SKM-1 (cell line): ENCODE results near the gene COMT.

Experiments
- DNase-seq: peaks from one replicate; lab custom pipeline; 2025; ENCODE audit not compliant: unreplicated experiment; lab: John Stamatoyannopoulos, UW

Gene COMT

DNA sequence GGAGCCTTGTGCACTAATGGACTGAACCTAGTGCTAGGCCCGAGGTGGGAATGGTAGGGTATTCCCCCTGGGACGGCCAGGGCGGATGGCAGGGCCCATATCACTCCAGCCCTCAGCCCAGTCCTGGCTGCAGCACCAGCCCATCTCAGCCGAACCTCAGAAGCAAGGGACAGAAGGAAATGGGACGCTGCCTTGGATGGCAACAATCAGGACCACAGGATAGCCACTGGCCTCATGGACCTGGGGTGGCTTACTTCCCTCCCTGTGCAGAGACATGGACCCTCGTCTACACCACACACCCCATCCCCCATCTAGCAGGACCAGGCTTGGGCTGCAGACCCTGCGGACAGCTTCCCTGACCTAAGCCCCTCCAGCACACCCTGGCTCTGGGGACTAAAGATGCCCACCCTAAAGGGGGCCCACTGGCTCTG lies 50.9 kb downstream of the COMT start:
- DNase-seq: no peak

DNA sequence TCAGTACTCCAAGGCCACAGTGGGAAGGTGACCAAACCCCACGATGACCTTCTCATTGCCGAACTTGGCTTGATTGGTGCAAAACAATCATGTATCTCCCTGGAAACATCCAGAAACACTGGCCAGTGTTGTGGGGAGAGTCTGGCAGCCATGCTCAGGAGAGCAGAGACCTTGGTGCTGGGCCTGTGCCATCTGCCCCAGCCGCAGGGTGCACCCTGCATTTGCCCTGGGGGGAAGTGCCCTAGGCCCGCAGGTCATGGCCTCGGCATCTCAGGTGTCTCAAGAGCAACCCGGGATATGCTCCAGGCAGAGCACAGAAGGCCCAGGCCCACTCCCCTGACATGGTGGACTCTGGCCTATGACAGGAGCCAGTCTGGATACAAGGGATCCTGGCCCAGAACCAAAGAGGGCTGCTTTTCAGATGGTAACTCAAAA lies 51.4 kb downstream of the COMT start:
- DNase-seq: no peak

- DNase-seq: no peak
Observed at GRCh38 chr22:19993926-19994325, 52.4 kb downstream of the COMT start.

DNA sequence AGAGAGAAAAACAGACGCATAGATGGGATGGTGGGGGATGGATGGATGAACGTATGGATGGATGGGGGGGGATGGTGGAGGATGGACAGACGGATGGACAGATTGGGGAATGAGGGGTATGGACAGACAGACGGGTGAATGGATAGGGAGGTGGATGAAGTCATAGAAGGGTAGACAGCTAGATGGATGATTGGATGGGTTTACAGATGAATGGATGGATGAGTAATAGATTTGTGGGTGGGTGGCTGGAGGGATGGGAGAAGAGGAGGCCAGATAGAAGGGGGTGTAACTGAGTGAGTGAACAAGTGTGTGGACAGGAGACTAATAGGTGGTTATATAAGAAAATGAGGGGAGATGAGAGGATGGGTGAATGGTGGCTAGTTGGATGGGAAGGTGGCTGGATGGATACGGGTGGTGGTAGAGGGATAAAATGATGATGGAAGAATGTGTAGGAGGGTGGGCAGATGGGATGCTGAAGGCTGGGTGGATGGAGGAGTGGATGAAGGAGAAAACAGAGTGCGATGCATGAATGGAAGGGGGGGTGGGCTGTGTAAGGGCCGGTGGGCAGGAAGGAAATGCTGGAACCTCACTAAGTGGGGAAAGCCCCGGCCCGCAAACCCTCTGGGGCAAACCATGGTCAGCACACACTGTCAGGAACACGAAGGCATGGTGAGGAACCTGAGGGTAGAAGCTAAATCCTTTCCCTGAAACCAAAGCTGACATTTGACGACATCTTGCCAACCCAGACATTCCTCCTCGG lies 53.5 kb downstream of the COMT start:
- DNase-seq: no peak

DNA sequence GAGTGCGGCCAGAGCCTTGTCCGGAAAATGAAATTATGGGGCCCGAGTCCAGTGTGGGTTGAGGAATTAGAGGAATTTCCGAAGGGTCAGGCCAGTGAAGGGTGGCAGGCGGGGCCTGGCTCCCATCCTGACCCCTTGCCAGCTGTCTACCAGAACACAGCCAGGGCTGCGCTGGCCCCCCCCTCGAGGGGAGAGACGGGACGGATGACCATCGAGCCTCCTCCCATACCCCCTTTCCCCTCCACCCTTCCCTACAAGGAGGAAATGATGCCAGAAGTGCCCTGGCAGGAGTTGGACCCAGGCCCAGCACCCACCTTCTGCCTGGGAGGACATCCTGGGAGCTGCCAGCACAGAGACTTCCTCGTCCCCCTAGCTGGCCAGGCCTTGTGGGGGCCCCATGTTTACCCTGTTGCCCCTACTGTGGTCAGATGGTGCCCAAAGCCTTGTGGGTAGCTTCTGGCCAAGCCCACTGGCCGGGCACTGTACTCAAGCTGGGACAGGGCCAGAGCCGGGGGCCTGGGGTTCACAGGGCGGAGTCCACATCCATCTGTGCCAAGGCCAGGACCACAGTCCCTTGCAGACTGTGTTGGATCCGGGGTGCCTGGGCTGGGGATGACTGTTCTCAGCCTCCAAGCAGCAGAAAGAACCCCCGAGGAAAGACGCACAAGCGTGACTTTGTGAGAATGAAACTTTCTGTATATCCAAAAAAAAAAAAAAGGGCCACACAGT lies 54.2 kb downstream of the COMT start:
- no peak for DNase-seq

DNA sequence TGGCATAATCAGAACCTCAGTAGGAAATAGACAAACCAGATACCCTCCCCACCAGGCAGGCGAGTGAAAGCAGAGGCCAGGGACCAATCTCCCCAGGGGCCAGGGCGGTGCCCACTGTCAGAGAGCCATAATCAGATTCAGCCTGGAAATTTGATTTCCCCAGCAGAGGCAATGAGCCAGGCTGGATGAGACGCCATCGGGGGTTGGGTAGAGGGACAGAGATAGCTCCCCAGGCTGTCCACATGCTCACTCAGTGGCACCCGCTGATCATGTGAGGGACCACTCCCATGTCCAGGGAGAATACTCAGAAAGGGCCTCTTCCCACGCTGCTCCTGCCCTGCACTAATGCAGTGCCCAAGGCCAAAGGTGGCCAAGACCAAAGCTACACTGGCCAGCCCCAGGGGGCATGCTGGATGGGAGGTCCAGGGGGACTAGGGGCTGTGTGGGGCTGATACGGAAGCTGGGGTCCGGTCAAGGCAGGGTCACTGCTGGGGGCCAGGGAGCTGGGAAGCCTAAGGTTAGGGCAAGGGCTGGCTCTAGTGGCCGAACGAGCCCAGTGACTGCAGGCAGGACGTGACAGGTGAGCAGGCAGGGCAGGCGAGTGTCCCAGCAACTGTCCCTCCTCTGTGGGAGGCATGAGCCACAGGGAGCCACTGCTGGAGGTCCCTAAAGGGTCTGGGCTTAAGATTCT lies 55.3 kb downstream of the COMT start:
- no peak for DNase-seq

DNA sequence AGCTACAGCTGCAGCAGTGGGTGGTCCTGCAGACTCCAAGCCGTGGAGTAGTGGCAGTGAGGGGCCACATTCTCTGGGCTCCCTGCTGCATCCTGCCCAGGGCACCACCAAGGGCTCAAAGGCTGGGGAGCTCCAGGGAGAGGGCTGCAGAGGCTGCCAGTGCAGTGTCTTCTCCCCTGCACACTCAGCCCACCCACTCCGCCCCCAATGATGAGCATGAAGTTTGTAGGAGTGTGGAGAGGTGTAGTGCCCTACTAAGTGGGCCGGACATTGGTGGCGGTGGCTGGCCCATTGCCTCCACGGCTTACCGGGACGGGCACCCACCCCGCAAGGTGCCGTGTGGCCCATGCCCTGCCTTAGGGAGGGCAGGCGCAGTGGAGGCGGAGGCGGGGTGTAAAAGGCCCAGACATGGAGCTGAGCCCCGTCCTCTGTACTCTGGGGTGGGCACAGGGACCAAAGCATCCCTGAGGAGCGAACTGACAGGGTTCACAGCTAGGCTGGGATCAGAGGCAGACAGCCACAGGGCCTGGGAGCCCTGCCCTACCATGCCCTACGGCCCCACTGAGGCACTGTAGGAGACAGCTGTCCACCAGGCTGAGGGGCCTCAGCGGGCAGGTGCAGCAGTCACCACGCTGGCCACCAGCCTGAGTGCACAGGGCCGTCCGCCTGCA lies 56.1 kb downstream of the COMT start:
- no peak for DNase-seq

- DNase-seq: no peak
Observed at GRCh38 chr22:19998232-19998951, 56.8 kb downstream of the COMT start.

GRCh38 chr22:19998991-19999820 lies 57.6 kb downstream of the COMT start:
- DNase-seq: no peak

DNA sequence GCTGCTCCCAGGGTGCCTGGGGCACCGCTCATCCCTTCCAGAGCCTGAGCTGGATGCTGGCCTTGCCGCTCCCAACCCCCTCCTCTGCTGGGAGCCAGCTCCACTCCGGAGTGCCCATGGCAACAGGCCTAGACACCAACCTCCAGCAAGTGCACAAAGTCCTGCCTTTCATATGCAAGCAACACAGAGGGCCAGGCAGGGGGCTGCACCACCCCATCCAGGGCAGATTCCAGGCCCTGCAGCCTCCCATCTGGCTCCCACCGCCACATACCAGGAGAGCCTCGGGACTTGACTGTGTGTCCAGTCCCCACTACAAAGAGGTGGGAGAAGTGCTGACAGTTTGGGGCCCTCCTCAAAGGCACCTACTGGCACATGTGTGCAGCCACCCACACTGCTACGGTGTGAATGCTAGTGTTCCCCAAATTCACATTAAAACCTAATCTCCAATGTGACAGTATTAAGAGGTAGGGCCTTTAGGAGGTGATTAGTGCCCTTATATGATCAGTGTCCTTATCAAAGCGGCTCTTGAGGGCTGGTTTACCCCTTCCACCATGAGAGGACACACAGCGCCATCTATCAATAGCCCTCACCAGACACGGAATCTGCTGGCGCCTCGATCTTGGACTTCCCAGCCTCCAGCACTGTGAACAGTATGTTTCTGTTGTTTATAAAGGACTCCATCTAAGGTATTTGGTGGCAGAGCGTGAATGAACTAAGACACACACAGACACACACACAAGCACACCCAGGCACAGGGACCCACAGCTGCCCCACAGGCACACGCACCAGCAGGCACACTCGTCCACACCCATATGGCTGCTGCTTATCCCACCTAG lies 58.9 kb downstream of the COMT start:
- DNase-seq: no peak

- DNase-seq: no peak
Observed at GRCh38 chr22:20001082-20001638, 59.6 kb downstream of the COMT start.

- no peak for DNase-seq
Observed at GRCh38 chr22:20002128-20002527, 60.6 kb downstream of the COMT start.

DNA sequence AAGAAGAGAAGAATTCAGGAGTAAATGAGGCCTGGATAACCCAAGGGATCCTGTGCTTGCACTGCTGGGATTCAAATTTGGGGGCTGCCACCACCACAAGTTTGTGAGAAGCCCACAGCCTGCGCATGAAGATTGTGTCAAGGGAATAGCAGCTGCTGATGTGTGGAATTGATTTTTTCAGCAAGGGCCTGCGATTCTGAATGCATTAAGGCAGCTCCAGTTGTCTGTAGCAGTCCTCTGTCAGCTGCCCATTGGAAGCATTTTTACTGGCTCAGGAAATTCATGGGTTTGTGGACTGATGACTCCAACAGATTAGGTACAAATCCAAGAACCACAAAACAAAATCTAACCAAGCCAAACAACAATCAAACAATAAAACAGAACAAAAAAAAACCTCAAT lies 61.1 kb downstream of the COMT start:
- DNase-seq: no peak

DNA sequence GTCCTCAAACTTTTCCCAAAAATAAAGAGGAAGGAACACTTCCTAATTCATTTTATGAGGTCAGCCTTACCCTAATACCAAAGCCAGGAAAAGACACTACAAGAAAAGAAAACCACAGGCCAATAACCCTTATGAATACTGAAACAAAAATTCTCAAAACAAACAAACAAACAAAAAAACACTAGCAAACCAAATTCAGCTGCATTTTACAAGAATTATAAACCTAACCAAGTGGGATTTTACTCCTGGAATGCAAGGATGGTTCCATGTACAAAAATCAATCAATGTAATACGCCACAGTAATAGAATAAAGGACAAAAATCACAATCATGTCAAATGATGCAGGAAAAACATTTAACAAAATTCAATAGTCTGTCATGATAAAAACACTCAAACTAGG lies 61.7 kb downstream of the COMT start:
- no peak for DNase-seq

DNA sequence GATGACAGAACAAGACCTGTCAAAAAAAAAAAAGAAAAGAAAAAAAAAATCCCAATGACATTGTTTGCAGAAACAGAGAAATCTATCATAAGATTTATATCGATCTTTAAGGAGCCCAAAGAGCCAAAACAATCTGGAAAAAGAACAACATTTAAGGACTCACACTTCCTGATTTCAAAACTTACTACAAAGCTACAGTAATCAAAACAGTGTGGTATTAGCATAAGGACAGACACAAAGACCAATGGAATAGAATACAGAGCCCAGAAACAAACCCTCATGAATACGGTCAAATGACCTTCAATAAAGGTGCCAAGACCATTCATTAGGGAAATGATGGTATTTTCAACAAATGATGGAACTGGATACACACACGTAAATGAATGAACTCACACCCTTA lies 62.9 kb downstream of the COMT start:
- DNase-seq: no peak

DNA sequence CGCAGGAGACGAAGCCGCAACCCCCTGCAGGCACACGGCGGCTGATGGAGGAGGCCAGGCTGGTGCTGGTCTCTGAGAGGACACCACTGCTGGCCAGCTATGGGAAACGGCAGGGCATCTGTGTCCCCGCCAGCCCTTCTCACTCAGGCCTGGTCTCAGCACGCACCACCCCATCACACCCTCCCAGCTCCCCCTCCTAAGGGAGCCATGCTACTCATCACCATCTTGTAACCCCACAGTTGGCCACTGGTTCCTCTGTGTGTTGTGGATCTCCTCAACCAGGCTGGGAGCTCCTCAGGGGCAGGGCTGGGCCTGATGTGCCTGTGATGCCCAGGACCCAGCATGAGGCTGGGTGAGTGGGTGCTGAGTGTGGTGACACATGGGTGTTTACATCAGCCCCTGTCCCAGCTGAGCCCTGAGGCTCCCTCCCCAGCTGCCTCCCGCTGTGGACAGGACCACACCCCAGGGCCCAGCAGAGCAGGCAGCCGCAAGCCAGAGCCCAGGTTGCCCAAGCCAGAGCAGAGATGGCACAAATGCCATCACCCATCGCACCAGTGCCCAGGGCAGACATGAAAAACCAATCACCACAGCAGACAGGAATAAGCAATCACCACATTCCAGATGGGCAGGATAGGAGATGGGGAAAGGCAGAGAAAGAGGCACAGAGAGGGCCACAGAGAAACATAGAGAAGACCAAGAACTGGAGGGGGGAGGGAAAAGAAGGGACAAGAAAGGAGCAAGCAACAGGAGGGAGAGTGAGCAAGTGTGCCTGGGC lies 66.8 kb downstream of the COMT start:
- no peak for DNase-seq

DNA sequence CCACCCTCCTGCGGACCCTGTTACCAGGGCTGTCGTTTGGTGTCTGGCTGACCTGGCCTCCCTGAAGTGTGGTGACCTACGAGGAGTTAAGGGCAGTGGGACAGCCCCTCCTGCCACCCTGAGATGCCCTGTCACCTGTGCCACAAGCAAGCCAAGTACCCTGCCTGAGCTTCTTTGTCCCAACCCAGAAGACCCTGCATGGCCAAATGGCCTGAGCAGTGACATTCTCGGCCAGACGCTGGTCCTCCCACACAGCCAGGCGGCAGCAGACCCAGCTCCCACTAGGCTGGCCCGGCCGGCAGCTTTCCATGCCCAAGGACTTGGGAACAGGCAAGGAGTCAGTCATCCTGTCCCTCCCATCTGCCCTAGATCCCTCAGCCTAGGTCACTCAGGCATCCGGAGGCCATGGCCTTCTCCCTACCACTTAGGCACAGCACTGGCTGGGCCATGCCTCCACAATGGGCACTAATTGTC lies 67.5 kb downstream of the COMT start:
- DNase-seq: no peak
